ENCODE results near the gene DAPK3.
A peak's percentile ranks its signal among the peaks of the same experiment; 100 is the strongest.

The DAPK3 gene

DNA sequence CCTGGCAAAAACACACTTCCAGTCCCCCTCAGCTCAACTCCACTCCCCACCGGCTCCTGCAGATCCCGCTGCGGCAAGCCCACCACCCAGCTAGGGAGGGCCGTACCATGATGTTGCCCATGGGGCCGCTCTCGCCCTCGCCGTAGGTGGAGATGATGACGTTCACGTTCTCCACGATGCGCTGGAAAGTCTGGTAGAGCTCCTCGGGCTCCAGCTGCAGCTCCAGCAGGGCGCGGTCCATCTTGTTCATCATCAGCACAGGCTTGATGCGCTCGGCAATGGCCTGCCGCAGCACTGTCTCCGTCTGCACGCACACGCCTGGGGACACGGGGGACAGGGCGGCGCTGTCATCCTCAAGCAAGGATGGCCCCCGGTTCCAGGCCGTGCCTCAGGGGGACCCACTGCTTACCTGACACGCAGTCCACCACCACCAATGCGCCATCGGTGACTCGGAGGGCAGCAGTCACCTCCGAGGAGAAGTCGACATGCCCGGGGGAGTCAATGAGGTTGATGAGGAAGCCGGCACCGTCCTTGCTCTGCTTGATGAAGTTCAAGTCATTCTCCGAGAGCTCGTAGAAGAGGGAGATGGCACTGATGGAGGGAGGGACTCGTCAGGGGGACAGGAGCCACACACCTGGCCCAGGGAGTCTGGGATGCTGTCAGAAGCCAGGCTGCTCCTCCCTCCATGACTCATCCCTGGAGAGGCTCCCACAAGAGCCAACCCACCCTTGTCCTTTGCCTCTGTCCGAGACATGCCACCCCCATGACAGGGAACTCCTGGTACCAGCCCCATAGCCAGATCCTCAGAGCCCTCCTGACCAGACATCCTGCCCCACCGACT is 12.0 kb upstream of the DAPK3 start:
- Histone ChIP-seq H3K9ac (ENCODE audit: low read depth, low read length, poor library complexity, severe bottlenecking) (peak overlapping the region; percentile 98), H3K4me1 (ENCODE audit: insufficient read depth, low read length, poor library complexity, severe bottlenecking) (peaks cover 46% of the 10 kb centered on the region), H2AFZ (ENCODE audit: low read length) (no peak overlapping the region), H4K20me1 (ENCODE audit: insufficient read depth, low read length, poor library complexity, severe bottlenecking) (peaks cover 72% of the 10 kb centered on the region), H3F3A (ENCODE audit: low read depth) (no peaks in the 10 kb centered on the region; the same call in 1 of the 2 replicates), H3K79me2 (ENCODE audit: insufficient read depth, low read length) (peaks cover 75% of the 10 kb centered on the region), H3K9me2 (replicated peaks; ENCODE audit: low read depth, low read length) (no peaks in the 10 kb centered on the region), H3K27me3 (ENCODE audit: insufficient read depth, low read length, poor library complexity, severe bottlenecking) (peaks cover 9% of the 10 kb centered on the region), H3K36me3 (ENCODE audit: insufficient read depth, low read length) (peaks cover 65% of the 10 kb centered on the region), H3K4me3 (ENCODE audit: low read length, poor library complexity, severe bottlenecking) (peak overlapping the region; percentile 98), H3K9me3 (ENCODE audit: insufficient read depth, low read depth, low read length) (no peaks in the 10 kb centered on the region), H3K4me2 (ENCODE audit: low read depth, low read length, poor library complexity, severe bottlenecking) (peak overlapping the region; percentile 96)
- no peak for TF ChIP-seq CTCF (conservative IDR thresholded peaks at IDR 0.05; ENCODE audit: low read length)
- TF ChIP-seq EZH2phosphoT487 (IDR thresholded peaks at IDR 0.05; ENCODE audit: borderline replicate concordance) = no peak

DNA sequence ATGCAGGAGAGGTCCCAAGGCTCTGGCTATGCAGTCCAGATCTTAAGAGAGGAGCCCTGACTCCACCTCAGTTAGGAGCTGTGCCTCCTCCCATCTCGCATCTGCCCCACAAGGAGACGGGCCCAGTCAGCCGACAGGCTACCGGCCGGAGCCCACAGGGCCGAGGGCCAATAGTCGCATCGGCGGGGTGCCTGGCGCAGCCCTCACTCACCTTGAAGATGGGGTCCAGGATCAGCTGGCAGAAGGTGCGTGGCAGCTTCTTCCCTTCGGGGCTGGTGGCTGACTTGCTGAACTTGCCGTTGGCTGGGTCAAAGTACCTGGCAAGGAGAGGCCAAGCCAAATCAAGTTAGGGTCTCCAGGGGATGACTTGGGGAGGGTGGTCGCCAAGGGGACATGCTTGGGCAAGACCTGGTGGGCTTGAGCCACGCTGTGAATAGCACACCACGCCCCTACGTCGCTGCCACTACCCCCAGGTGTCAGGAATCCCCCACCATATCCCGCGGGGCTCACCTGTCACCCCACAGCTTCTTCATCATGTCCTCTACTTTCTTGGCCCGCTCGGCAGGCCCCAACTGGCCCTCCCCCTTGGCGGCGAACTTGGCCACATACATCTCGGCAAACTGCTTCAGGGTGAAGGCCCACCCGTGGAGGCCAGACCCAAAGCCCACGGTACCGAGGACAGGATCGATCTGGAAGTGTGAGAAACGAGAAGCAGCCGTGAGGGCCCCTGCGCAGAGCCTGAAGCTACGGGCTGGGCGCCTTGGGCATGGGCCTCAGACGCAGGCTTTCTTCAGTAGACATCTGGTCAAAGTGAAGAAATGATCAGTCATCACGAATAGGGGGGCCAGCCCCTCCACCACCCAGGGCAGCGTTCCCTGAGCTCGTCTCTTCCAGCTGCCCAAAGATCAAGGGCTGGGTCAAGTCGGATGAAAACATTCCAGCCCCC is 11.1 kb upstream of the DAPK3 start:
- Histone ChIP-seq H3K9ac (ENCODE audit: low read depth, low read length, poor library complexity, severe bottlenecking) (peak overlapping the region; percentile 98), H3K4me3 (ENCODE audit: low read length, poor library complexity, severe bottlenecking) (peak overlapping the region; percentile 98), H2AFZ (ENCODE audit: low read length) (no peak overlapping the region), H4K20me1 (ENCODE audit: insufficient read depth, low read length, poor library complexity, severe bottlenecking) (peaks cover 81% of the 10 kb centered on the region), H3K4me2 (ENCODE audit: low read depth, low read length, poor library complexity, severe bottlenecking) (peak overlapping the region; percentile 96), H3K27me3 (ENCODE audit: insufficient read depth, low read length, poor library complexity, severe bottlenecking) (peaks cover 9% of the 10 kb centered on the region), H3K36me3 (ENCODE audit: insufficient read depth, low read length) (peaks cover 74% of the 10 kb centered on the region), H3K4me1 (ENCODE audit: insufficient read depth, low read length, poor library complexity, severe bottlenecking) (peaks cover 40% of the 10 kb centered on the region), H3K79me2 (ENCODE audit: insufficient read depth, low read length) (peaks cover 84% of the 10 kb centered on the region), H3F3A (ENCODE audit: low read depth) (no peaks in the 10 kb centered on the region), H3K9me3 (ENCODE audit: insufficient read depth, low read depth, low read length) (no peaks in the 10 kb centered on the region), H3K9me2 (replicated peaks; ENCODE audit: low read depth, low read length) (no peaks in the 10 kb centered on the region)
- TF ChIP-seq CTCF (conservative IDR thresholded peaks at IDR 0.05; ENCODE audit: low read length) = no peak
- TF ChIP-seq EZH2phosphoT487 (IDR thresholded peaks at IDR 0.05; ENCODE audit: borderline replicate concordance) = no peak

DNA sequence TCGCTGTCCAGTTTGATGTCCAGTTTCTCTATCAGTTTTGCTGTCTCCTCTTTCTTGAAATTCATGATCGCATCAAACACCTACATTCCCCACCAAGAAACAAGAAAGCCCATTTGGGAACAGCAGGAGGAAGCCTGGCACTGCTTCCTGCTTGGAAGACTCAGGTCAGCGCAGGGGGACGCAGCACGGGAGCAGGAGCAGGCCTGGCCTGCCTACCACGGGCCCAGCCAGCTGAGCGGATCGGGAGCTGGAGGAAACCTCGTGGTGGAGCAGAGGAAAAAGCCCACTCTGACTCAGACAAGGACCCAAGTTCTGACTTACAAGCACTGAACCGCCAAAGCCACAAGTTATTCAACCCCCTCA is 10.5 kb upstream of the DAPK3 start:
- Histone ChIP-seq H3K4me1 (ENCODE audit: insufficient read depth, low read length, poor library complexity, severe bottlenecking) (peaks cover 34% of the 10 kb centered on the region), H3K9me3 (ENCODE audit: insufficient read depth, low read depth, low read length) (no peaks in the 10 kb centered on the region)

More for the DNA sequence above, 10.5 kb upstream of the DAPK3 start:
- peaks cover 90% of the 10 kb centered on the region for H3K79me2 ChIP-seq (ENCODE audit: insufficient read depth, low read length)
- peaks cover 87% of the 10 kb centered on the region for H4K20me1 ChIP-seq (ENCODE audit: insufficient read depth, low read length, poor library complexity, severe bottlenecking)
- H3K36me3 ChIP-seq (ENCODE audit: insufficient read depth, low read length) = peaks cover 81% of the 10 kb centered on the region
- no peak for TF ChIP-seq EZH2phosphoT487 (IDR thresholded peaks at IDR 0.05; ENCODE audit: borderline replicate concordance)
- TF ChIP-seq CTCF (conservative IDR thresholded peaks at IDR 0.05; ENCODE audit: low read length) = no peak
- no peaks in the 10 kb centered on the region for H3F3A ChIP-seq (ENCODE audit: low read depth)
- no peak overlapping the region for H3K9ac ChIP-seq (ENCODE audit: low read depth, low read length, poor library complexity, severe bottlenecking)
- H2AFZ ChIP-seq (ENCODE audit: low read length) = no peak overlapping the region
- peaks cover 9% of the 10 kb centered on the region for H3K27me3 ChIP-seq (ENCODE audit: insufficient read depth, low read length, poor library complexity, severe bottlenecking)
- peak overlapping the region; percentile 96 for H3K4me2 ChIP-seq (ENCODE audit: low read depth, low read length, poor library complexity, severe bottlenecking)
- peak overlapping the region; percentile 98 for H3K4me3 ChIP-seq (ENCODE audit: low read length, poor library complexity, severe bottlenecking)
- H3K9me2 ChIP-seq (replicated peaks; ENCODE audit: low read depth, low read length) = no peaks in the 10 kb centered on the region

All from Loucy (cell line).